RWPE2 (cell line): ENCODE results near the gene SFN.

Experiments
- ATAC-seq: fragments of 200-7000 bp; cut with Tn5 transposase; 3 replicates; pipeline ENCODE4 v1.9.1; 2021; ENCODE audit warnings: low read depth
- DNase-seq: peaks from one replicate; pipeline ENCODE4 v3.0.0-alpha.2; 2020; ENCODE audit warnings: low spot score
- H3K27ac ChIP-seq: fragments of 450-650 bp; 2 replicates; pipeline ENCODE4 v1.5.1; 2017; ENCODE audit warnings: mild to moderate bottlenecking; ENCODE audit not compliant: poor library complexity, severe bottlenecking
- H3K27me3 ChIP-seq: fragments of 250-450 bp; sonication (Bioruptor Pico); 2 replicates; pipeline ENCODE4 v1.5.1; 2021; ENCODE audit warnings: mild to moderate bottlenecking, moderate library complexity; ENCODE audit not compliant: insufficient read depth, poor library complexity, severe bottlenecking
- H3K36me3 ChIP-seq: fragments of 250-450 bp; sonication (Bioruptor Pico); 2 replicates; pipeline ENCODE4 v1.5.1; 2020; ENCODE audit warnings: low read depth, mild to moderate bottlenecking, moderate library complexity
- H3K4me1 ChIP-seq: fragments of 250-450 bp; sonication (Bioruptor Pico); 2 replicates; pipeline ENCODE4 v1.5.1; 2021; ENCODE audit warnings: mild to moderate bottlenecking, moderate library complexity; ENCODE audit not compliant: insufficient read depth, poor library complexity, severe bottlenecking
- H3K4me3 ChIP-seq: fragments of 250-450 bp; sonication (Bioruptor Pico); 2 replicates; pipeline ENCODE4 v1.5.1; 2021; ENCODE audit warnings: mild to moderate bottlenecking, moderate library complexity; ENCODE audit not compliant: severe bottlenecking
- H3K9me3 ChIP-seq: fragments of 250-450 bp; sonication (Bioruptor Pico); 2 replicates; pipeline ENCODE4 v1.5.1; 2021; ENCODE audit warnings: mild to moderate bottlenecking, moderate library complexity; ENCODE audit not compliant: severe bottlenecking
- CTCF ChIP-seq: fragments of 450-650 bp; IDR thresholded peaks from one replicate; pipeline ENCODE4 v1.5.1; 2017; ENCODE audit warnings: mild to moderate bottlenecking, moderate library complexity; ENCODE audit not compliant: poor library complexity, severe bottlenecking

The SFN gene

GRCh38 chr1:26827663-26828062 is 35.3 kb upstream of the SFN start:
- H3K27ac ChIP-seq: no peak overlapping the region
- H3K27me3 ChIP-seq: no peaks in the 10 kb centered on the region
- ATAC-seq: no peak; the same call in 2 of the 3 replicates
- no peaks in the 10 kb centered on the region for H3K9me3 ChIP-seq
- no peaks in the 10 kb centered on the region for H3K4me1 ChIP-seq
- TF ChIP-seq CTCF: no peak
- H3K36me3 ChIP-seq: peaks cover 20% of the 10 kb centered on the region
- no peak for DNase-seq
- H3K4me3 ChIP-seq: peak overlapping the region; percentile 69

- no peak for DNase-seq
Observed at GRCh38 chr1:26828411-26828991, 34.4 kb upstream of the SFN start.

GRCh38 chr1:26829184-26829911 is 33.6 kb upstream of the SFN start:
- no peaks in the 10 kb centered on the region for H3K4me1 ChIP-seq
- no peak overlapping the region for H3K27ac ChIP-seq
- no peak for TF ChIP-seq CTCF

More at GRCh38 chr1:26828411-26828991, 34.4 kb upstream of the SFN start:
- TF ChIP-seq CTCF: no peak
- ATAC-seq: no peak
- Histone ChIP-seq H3K4me3 (no peak overlapping the region), H3K4me1 (no peaks in the 10 kb centered on the region), H3K36me3 (peaks cover 26% of the 10 kb centered on the region), H3K27me3 (no peaks in the 10 kb centered on the region), H3K27ac (no peak overlapping the region), H3K9me3 (no peaks in the 10 kb centered on the region)

GRCh38 chr1:26831059-26831458 is 31.9 kb upstream of the SFN start:
- ATAC-seq: no peak
- DNase-seq: no peak
- Histone ChIP-seq H3K27me3 (no peaks in the 10 kb centered on the region), H3K9me3 (no peaks in the 10 kb centered on the region), H3K4me3 (no peak overlapping the region), H3K36me3 (peaks cover 31% of the 10 kb centered on the region), H3K4me1 (no peaks in the 10 kb centered on the region), H3K27ac (no peak overlapping the region)
- TF ChIP-seq CTCF: no peak

More at GRCh38 chr1:26829184-26829911, 33.6 kb upstream of the SFN start:
- DNase-seq: no peak
- H3K9me3 ChIP-seq: no peaks in the 10 kb centered on the region
- no peak for ATAC-seq
- no peak overlapping the region for H3K4me3 ChIP-seq
- H3K27me3 ChIP-seq: no peaks in the 10 kb centered on the region
- H3K36me3 ChIP-seq: peaks cover 26% of the 10 kb centered on the region
